NCI-H345 treated with DMSO at 0.1 percent for 48 hours (cell line): ENCODE measurements around the gene OR7C2.

Experiments
- DNase-seq: peaks from one replicate; lab custom pipeline; 2025; ENCODE audit not compliant: unreplicated experiment; lab: John Stamatoyannopoulos, UW

OR7C2 gene

GRCh38 chr19:14978161-14978776 lies 37.0 kb downstream of the OR7C2 start:
- no peak for DNase-seq

GRCh38 chr19:14979476-14980255 lies 38.4 kb downstream of the OR7C2 start, which contains the start of gene SLC1A6:
Gene SLC1A6, minus strand, starts transcription at chr19:14979864. Its CDS starts 6,954 bp downstream, at chr19:14972910.
- DNase-seq, result no peak

- DNase-seq, result no peak
Observed at GRCh38 chr19:14985133-14985532, 43.8 kb downstream of the OR7C2 start.
